Neural cell (in vitro differentiated cells): ENCODE results near the gene RCL1.

Experiments
- EZH2 ChIP-seq: fragments of 200-600, 300-800 bp; shearing (Covaris generic), sonication (generic); IDR thresholded peaks from 2 replicates; pipeline ENCODE4 v1.6.1; 2014; ENCODE audit warnings: antibody characterized with exemption, low read length, borderline replicate concordance, mild to moderate bottlenecking; ENCODE audit not compliant: insufficient read depth, poor library complexity, severe bottlenecking
- POLR2AphosphoS5 ChIP-seq: IDR thresholded peaks from 2 replicates; pipeline ENCODE4 v1.6.1; 2012
- RAD21 ChIP-seq: fragments of 450-650 bp; conservative IDR thresholded peaks from 2 replicates; pipeline ENCODE4 v1.6.1; 2014; ENCODE audit warnings: antibody characterized with exemption, mild to moderate bottlenecking, moderate library complexity
- TF ChIP-seq, protein P1 (sequence below): fragments of 450-650 bp; IDR thresholded peaks from 2 replicates; pipeline ENCODE4 v1.5.1; 2014; ENCODE audit warnings: antibody characterized with exemption, mild to moderate bottlenecking, moderate library complexity; ENCODE audit not compliant: poor library complexity, severe bottlenecking
- TF ChIP-seq, protein P2 (sequence below): IDR thresholded peaks from 2 replicates; pipeline ENCODE4 v1.6.1; 2012; ENCODE audit warnings: borderline replicate concordance

DNA sequence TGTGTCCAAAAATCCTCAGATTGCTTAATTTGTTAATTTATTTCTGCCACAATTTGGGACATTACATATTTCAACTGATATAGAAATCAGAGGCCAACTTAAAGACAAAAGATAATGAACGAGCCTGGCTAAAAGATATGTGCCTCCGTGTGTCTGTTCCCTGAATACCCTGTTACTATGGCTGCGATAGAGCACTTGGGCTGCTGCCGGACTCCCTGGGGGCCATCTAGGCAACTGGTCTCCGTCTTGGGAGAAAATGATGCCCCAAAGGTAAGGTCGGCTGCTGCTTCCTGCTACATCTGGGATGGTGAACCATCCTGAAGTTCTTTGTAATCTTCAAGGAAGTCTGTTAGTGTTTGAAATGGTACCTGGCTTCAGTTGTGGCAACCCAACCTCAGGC is 72.0 kb downstream of the RCL1 start:
- TF ChIP-seq, protein P1, sequence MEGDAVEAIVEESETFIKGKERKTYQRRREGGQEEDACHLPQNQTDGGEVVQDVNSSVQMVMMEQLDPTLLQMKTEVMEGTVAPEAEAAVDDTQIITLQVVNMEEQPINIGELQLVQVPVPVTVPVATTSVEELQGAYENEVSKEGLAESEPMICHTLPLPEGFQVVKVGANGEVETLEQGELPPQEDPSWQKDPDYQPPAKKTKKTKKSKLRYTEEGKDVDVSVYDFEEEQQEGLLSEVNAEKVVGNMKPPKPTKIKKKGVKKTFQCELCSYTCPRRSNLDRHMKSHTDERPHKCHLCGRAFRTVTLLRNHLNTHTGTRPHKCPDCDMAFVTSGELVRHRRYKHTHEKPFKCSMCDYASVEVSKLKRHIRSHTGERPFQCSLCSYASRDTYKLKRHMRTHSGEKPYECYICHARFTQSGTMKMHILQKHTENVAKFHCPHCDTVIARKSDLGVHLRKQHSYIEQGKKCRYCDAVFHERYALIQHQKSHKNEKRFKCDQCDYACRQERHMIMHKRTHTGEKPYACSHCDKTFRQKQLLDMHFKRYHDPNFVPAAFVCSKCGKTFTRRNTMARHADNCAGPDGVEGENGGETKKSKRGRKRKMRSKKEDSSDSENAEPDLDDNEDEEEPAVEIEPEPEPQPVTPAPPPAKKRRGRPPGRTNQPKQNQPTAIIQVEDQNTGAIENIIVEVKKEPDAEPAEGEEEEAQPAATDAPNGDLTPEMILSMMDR, result no peak
- TF ChIP-seq POLR2AphosphoS5 (no peak), EZH2 (no peak), RAD21 (no peak)
- TF ChIP-seq, protein P2, sequence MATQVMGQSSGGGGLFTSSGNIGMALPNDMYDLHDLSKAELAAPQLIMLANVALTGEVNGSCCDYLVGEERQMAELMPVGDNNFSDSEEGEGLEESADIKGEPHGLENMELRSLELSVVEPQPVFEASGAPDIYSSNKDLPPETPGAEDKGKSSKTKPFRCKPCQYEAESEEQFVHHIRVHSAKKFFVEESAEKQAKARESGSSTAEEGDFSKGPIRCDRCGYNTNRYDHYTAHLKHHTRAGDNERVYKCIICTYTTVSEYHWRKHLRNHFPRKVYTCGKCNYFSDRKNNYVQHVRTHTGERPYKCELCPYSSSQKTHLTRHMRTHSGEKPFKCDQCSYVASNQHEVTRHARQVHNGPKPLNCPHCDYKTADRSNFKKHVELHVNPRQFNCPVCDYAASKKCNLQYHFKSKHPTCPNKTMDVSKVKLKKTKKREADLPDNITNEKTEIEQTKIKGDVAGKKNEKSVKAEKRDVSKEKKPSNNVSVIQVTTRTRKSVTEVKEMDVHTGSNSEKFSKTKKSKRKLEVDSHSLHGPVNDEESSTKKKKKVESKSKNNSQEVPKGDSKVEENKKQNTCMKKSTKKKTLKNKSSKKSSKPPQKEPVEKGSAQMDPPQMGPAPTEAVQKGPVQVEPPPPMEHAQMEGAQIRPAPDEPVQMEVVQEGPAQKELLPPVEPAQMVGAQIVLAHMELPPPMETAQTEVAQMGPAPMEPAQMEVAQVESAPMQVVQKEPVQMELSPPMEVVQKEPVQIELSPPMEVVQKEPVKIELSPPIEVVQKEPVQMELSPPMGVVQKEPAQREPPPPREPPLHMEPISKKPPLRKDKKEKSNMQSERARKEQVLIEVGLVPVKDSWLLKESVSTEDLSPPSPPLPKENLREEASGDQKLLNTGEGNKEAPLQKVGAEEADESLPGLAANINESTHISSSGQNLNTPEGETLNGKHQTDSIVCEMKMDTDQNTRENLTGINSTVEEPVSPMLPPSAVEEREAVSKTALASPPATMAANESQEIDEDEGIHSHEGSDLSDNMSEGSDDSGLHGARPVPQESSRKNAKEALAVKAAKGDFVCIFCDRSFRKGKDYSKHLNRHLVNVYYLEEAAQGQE, result no peak
